HG03469 (cell line): ENCODE results near the gene TMX2.
"Not testable (repeated sequence)": the region's sequence is repeated elsewhere in the genome, so short reads cannot be mapped to it uniquely, and the experiment has no call there.

Experiments
- ATAC-seq: cut with Tn5 transposase; IDR thresholded peaks from one replicate; pipeline ENCODE4 v1.9.1; 2021; ENCODE audit warnings: mild to moderate bottlenecking, moderate library complexity, moderate number of reproducible peaks; ENCODE audit not compliant: unreplicated experiment

TMX2 gene, protein sequence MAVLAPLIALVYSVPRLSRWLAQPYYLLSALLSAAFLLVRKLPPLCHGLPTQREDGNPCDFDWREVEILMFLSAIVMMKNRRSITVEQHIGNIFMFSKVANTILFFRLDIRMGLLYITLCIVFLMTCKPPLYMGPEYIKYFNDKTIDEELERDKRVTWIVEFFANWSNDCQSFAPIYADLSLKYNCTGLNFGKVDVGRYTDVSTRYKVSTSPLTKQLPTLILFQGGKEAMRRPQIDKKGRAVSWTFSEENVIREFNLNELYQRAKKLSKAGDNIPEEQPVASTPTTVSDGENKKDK

DNA sequence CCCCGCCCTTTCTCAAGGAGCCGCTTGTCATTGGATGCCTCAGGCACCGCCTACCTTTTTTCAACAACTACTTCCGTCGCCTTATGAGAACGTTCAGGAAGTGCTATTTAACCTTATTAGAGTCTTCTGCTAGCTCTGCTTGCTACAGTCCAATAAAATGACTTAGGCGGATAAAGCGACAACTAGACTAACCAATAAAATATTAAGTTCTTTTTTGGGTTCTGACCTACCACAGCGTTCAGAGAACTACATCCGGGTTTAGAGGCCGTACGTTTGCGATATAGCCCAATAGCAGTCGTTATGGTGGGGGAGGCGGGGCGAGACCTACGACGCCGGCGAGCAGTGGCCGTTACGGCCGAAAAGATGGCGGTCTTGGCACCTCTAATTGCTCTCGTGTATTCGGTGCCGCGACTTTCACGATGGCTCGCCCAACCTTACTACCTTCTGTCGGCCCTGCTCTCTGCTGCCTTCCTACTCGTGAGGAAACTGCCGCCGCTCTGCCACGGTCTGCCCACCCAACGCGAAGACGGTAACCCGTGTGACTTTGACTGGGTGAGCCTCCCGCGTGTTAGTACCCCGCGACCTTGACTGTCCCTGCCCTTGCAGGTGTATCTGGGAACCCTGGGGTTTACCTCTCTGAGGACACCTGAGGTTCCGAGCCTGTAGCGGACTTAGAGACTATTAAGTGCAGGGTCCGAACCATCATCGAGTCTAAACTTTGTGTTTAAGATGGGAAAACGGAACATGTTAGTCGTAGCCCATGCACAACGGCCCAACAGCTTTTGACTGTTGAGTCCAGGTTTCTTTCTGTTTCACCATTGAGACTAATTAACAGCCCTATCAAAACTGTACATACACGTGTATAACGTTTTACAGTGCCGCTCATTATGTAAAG, at the start of gene TMX2:
Gene TMX2, plus strand, starts transcription at position 338 of the 895 bp plus-strand sequence. Its CDS starts 26 bp downstream, at position 364.
- ATAC-seq, result peak; percentile 95

DNA sequence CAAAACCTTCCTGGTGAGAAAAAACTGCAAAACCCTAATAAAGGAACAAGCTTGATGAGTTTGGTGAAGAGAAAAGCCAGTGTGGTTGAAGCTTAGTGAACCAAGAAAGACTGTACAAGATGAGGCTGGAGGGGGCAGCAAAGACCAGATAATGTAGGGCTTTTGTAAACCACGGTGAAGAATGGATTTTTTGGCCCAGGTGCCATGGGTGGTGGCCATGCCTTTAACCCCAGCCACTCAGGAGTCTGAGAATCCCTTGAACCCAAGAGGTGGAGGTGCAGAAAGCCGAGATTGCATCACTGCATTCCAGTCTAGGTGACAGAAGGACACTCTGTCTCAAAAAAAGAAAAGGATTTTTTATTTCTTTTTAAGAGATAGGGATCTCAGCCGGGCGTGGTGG, 49.5 kb upstream of the TMX2 start:
- ATAC-seq, result no peak

DNA sequence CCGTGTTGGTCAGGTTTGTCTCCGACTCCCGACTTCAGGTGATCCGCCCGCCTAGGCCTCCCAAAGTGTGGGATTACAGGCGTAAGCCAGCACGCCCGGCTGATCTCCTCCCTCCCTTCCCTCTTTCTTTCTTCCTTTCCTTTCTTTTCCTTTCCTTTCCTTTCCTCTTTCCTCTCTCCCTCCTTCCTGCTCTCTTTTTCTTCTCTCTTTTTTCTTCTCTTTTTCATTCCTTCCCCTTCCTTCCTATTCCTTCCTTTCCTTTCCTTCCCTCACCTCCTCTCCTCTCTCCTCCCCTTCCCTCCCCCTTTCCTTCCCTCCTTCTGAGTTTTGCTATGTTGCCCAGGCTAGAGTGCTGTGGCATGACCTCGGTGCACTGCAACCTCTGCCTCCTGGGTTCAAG, 48.4 kb upstream of the TMX2 start:
- no peak for ATAC-seq

DNA sequence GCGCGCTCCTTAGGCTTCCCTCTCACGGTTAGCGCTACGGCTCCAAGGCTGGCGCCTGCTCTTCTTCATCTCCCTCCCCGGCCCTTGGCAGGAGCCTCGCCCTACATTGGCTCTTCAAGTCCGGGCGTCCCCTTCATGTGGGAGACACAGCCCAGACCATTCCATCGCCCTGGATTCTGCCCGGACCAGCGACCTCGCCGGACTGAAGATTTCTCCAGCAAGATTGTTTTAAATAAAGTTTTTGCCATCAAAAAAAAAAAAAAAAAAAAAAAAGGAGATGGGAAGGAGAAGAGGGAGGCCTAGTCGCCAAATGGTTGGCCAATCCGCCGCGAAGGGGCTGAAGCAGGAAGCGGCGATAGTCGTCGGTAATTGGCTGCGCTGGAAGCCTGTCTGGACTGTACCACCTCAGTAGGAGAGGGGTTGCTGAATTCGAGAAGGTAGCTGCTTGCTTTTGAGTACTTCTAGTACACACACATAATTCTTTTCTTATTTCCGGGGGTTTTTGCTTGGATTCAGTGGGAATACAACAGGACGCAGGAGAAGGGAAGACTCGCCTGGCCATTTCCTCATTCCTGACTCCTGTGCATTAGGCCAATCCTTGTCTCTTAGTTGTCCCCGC, 45.2 kb upstream of the TMX2 start:
- ATAC-seq, result peak; percentile 43

DNA sequence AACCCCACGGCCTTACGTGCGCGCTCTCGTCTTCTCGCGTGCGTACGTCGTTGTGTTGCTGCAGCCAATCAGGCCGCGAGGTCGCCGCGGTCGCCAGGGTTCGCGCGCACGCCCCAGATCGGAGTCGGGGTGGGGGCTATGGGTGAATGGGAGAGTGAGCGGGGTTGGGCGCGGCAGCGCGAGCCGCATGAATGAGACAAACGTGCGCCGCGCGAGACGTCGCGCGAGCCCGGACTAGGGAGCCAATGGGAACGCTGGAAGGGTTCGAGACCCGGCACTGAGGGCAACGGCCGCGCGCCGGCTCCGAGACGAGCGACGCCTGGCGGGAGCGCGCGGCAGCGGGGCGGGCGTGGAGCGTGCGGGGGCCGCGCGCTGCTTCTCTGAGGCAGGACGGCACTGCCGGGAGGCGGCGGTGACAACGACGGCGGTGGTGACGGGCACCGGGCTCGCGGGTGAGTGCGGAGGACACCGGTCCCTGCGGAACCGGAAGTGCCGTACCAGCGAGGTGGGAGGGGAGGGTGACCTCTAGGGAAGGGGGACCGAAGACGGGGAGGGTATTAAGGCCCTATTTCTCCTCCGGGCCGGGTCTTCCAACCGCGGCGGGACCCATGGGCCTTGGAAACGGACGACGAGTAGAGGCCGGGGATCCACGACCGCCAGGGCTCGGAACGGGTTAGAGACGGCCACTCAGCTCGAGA, 44.5 kb upstream of the TMX2 start, which contains the start of gene ZDHHC5:
Gene ZDHHC5, plus strand, starts transcription at position 379 of the 698 bp plus-strand sequence. CDS start 4,977 bp downstream, outside the sequence.
- peak; percentile 78 for ATAC-seq

DNA sequence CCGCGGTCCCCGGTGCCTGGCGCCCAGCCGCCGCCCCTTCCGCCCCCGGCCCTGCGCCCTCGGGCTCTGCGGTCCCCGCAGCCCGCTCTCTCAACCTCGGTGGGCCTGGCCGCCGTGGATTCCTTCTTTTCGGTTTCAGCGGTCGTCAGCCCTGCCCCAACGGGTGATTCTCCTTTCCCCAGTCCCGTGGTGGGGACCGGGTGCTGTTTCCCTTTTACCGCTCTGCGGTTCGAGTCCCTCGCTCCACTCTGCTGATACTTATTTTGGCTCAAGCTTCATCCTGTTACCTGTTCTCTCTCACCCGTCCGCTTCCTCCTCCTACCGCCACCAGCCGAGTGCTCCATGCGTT, 44.0 kb upstream of the TMX2 start:
- no peak for ATAC-seq

DNA sequence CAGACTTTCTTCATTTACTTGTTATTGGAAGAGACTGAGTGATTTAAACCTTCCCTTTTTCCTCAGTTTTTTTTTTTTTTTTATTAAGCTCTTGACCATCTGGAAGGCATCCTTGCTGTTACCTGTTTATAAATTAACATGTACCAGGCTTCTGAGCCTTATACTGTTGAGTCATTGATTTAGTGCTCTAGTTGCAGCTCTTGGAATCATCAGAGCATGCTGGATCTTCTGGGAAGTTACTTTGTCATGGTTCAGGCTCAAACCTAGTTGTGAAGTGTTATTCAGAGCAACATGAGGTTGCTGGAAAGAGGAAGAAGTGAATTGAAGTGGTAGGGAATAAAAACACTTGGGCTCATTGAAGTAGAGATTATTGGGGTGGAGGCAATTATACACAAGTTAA, 38.1 kb upstream of the TMX2 start:
- ATAC-seq, result no peak

DNA sequence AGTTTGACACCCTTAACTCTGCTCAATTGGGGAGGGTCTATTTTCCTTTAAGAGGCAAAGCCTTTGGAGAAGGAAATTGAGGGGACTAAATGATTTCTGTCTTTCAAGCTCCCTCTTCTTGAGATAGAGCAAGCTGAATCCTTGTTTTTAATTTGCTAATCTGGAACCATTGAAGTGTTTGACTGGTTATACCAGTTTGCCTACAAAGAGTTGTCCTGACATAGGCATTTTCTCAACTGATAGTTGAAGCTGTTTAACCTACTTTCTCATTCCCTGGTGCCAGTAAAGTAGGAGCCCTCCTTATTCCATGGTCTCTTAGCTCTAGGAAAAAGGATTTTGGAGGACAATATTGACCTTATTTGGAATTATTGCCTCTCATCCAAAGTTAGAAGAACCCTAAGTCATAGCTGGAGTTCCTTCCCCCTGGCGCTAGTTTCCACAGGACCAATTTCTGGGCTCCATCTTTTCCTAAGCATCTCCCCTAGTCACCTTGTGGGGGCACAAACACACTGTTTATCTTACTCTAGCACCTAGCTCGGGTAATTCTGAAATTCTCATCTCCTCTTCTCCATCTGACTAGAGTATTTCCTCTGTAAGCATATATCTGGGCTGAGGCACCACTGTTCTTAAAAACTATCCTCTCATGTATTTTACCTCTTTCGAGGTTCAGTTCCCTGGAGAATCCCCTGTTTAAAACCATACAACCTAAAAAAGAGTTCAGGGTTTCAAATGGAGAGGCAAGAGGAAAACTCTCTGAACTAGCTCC, 37.0 kb upstream of the TMX2 start:
- ATAC-seq, result no peak

DNA sequence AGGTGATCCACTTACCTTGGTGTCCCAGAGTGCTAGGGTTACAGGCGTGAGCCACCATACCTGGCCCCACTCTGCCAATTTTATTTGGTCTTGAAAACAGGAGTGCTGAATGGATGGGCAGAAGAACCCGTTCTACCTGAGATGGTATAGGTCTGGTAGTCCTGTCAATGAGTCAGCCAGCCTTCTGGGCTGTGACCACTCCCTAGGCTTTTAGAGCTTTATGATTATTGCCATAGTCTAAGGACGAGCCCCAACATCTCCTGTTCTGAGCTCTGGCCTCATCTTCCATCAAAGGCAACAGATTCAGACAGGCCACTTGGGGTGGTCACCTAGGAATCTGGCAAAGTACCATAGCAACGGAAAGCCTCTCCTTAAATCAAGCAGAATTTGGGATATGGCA, 33.0 kb upstream of the TMX2 start:
- no peak for ATAC-seq

DNA sequence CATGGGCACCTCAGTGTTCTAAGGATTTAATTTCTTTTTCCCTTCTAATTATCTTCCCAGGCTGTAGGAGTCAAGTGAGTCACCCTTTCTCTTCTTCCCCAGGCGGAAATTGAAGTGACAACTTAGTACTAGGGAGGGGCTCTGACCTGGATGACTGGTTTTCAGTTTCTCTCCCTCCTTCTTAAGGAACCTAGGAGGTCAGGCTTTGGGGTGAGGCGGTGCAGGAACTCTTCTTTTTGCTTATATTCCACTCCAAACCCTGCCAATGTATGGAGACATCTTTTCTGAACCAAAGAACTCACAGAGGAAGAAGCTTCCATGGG, 31.9 kb upstream of the TMX2 start:
- no peak for ATAC-seq

DNA sequence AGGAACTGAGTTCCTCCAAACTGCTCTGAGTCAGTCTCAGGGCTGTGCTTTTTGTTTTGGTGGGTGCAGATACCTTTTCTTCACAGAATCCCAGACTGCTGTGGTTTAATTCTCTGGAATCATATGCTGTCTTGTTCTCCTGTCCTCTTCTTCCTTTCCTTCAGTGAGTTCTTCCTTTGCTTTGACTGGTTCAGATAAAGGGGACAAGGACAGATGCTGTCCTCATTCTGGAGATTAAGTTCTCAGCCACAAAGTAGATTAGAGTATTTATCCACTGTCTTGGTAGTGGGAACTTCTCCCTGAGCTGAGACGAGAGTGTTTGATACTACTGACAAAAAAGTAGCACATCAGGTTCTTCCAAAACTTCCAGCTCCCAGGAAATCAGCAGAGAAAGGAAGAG, 31.2 kb upstream of the TMX2 start:
- no peak for ATAC-seq

DNA sequence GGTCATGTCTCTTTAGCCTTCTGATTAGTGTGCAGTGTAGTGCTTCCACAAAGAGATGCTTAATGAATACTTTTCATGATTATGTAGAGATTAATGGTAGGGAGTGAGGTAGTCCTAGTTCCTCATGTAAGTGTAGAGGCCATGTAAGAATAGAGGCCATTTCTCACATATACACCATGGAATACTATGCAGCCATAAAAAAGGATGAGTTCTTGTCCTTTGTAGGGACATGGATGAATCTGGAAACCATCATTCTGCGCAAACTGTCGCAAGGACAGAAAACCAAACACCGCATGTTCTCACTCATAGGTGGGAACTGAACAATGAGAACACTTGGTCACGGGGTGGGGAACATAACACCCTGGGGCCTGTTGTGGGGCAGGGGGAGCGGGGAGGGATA, 21.9 kb upstream of the TMX2 start:
- not testable (repeated sequence) for ATAC-seq

DNA sequence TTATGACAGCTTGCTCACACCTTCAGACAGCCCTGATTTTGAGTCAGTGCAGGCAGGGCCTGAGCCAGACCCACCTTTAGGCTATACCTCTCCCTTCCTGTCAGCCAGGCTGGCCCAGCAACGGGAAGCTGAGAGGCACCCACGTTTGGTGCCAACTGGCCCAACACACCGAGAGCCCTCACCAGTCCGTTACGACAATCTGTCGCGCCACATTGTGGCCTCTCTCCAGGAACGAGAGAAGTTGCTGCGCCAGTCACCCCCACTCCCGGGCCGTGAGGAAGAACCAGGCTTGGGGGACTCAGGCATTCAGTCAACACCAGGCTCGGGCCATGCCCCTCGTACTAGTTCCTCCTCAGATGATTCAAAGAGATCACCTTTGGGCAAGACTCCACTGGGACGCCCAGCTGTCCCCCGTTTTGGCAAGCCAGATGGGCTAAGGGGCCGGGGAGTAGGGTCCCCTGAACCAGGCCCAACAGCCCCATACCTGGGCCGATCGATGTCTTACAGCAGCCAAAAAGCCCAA, 13.5 kb upstream of the TMX2 start:
- ATAC-seq, result no peak

DNA sequence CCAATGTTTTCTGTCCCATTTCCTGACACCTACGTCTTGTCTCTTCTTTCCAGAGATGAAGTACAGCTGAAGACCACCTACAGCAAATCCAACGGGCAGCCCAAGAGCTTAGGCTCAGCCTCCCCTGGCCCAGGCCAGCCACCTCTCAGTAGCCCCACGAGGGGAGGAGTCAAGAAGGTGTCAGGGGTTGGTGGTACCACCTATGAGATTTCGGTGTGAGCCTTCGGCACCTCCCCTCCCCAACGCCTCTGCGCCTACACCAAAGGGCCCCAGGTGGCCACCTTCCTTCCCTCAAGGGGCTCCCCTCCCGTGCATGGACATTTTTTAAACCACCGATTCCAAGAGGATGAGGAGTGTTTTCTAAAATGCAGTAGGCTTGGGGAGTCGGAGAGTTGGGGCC, 12.6 kb upstream of the TMX2 start:
- ATAC-seq, result no peak

DNA sequence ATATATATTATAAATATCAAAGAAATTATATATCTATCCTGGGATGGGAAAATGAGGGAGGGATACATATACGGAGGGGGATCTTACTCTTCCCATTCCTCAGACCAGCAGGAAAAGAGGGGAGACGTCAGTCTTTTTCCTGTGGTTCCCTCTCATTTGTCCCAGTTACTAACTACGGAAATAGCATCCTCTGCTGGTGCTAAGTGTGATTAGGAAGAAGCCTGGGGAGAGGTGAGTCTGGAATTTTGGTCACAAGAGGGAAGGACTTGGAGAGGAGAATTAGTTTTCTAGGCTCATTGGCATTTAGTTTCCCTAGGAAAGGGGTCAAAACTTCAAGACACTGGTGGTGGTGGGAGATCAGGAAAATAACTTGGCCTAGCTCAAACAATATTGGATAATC, 12.0 kb upstream of the TMX2 start:
- ATAC-seq, result no peak

DNA sequence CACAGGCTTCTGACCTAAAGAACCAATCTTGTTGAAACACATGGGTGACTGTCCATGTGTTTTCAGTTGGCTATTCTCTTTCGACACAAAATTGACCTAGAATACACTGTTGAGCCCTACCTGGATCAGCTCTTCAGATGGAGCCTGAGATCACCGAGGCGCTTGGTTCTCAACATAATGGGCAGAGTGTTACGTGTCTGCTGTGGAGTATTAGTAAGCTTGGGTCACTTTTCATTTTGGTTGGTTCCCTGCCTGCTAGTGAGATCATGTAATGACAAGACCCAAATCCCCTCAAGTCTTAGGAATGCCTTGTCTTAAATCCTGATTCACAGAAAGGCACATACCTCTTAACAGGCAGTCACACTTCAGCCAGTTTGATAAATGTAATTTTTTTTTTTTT, 9.1 kb upstream of the TMX2 start:
- no peak for ATAC-seq

DNA sequence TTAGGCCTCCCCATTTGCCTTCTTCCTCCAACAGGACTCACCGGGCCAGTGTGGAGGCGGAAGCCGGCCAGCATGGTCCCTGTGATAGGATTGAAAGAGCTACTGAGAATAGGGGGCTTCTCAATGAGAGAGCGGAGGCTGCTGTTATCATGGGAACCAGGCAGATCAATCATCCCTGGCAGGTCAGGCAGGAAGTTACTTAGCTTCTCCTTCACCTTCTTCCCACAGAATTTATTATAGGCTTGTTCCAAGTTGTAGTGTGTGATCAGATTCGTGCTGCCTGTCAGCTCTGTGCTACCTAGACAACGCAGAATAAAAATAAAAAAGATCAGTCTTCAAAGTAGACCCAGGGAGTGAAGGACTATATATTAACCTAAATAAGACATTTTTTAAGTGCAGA, 7.5 kb upstream of the TMX2 start:
- no peak for ATAC-seq

DNA sequence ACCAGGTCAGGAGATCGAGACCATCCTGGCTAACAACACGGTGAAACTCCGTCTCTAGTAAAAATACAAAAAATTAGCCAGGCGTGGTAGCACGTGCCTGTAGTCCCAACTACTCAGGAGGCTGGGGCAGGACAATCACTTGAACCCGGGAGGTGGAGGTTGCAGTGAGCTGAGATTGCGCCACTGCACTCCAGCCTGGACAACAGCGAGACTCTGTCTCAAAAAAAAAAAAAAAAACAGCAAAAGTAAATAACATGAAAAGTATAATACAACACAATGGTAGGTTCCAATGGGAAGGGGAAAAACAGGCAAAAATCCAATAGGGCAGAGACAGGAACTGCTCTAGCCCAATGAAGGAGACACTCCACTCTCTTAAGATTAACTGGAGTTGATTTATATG, 7.0 kb upstream of the TMX2 start:
- not testable (repeated sequence) for ATAC-seq

DNA sequence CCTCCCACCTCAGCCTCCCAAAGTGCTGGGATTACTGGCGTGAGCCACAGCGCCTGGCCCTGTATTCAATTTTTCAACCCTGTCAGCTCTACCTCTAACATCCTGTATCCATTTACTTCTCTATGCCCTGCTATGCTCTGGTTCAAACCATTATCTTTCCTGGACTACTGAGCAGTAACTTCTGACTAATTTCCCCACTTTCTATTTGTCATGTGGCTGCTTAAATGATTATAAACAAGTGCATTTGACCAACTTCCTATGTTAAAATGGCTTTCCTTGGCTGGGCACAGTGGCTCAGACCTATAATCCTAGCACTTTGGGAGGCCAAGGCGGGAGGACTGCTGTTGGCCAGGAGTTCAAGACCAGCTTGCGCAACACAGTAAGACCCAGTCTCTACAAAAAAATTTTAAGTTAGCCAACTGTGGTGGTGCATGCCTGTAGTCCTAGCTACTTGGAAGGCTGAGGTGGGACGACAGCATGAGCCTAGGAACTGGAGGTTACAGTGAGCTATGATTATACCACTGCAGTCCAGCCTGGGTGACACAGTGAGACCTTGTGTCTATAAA, 2.5 kb upstream of the TMX2 start:
- ATAC-seq, result no peak
